Glomerular visceral epithelial cell (primary cell): ENCODE data around the gene WTIP.
"Not testable (repeated sequence)": the region's sequence is repeated elsewhere in the genome, so short reads cannot be mapped to it uniquely, and the experiment has no call there.

ENCODE experiments used
- DNase-seq: peaks from one replicate; pipeline ENCODE4 v3.0.0-alpha.2; 2016; ENCODE audit errors: extremely low spot score

Gene WTIP

DNA sequence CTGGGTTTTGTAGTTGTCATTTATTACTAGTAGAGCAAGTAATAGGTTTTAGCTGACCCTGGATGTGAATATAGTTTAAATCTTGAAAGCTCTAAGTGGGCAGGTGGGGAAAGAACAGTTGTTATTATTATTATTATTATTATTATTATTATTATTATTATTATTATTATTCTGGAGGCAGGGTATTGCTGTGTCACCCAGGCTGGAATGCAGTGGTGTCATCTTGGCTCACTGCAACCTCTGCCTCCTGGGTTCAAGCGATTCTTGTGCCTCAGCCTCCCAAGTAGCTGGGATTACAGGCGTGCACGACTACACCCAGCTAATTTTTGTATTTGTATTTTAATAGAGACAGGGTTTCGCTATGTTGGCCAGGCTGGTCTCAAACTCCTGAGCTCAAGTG lies 3.1 kb upstream of the WTIP start:
- DNase-seq: not testable (repeated sequence)

DNA sequence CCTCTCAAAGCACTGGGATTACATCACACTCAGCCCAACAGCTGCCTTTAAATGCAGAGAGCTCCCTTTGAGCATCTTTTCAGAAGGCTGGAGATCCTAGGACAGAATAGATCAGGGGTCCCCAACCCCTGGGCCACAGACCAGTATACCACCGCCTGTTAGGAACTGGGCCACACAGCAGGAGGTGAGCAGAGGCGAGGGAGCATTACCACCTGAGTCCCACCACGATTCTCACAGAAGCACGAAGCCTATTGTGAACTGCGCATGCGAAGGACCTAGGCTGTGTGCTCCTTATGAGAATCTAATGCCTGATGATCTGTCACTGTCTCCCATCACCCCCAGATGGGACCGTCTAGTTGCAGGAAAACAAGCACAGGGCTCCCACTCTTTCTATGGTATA lies 2.2 kb upstream of the WTIP start:
- no peak for DNase-seq

DNA sequence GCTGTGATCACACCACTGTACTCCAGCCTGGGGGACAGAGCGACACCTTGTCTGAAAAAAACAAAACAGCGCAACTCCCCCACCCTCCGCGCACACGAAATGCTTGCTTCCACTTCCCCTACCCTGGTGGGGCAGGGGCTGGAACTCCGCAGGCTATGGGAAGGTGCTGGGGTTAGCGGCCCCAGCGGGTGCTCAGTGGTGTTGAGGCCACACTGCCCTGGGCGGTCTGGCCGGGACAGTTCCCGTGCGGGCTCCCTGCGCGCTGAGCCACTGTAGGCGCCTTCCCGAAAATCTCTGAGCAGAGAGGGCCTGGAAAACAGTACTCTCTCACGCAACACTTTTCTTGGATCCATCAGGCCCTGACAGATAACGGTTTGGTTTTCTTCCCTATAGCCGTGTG lies 1.1 kb upstream of the WTIP start:
- DNase-seq: no peak

- DNase-seq: no peak
These were observed 362 bp downstream of the WTIP start for GRCh38 chr19:34481861-34482379.

- DNase-seq: peak; percentile 36
These were observed 1.1 kb downstream of the WTIP start for GRCh38 chr19:34482380-34483250.

GRCh38 chr19:34484328-34484727 lies 2.8 kb downstream of the WTIP start:
- DNase-seq: no peak

DNA sequence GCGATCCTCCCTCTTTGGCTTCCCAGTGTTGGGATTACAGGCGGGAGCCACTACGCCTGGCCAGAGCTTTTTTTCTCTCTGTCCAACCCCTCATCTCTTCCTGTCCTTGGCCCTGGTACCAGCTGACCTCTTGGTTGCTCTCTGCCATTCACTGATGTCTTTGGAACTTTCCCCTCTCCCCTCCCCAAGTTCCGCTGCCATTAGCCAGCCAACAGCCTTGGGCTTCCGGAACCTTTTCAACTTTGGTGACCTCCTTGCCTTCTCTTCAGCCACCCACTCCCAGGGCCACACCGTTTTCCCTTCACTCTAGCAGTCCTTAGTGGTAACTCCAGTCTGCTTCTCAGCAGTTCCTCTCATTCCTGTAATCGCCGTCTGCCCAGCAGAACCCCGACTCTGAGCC lies 4.3 kb downstream of the WTIP start:
- no peak for DNase-seq

DNA sequence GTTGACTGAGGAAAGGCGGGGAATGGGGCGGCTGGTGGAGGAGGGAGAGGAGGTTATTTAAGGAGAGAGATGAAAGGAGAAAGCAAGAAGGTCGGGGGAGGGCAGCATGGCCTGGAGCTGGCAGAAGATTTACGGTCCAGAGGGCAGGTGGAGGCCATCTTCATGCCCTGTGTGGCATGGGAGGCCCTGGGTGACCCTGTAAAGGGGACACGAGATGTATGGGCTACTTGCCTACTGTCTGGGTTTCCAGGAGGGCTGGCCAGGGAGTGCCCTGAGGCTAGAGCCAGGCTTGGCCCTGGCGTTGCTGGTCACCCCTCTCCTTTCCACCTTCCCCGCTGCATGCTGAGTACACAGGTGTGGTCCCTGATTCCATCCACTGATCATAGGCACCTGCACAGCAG lies 6.1 kb downstream of the WTIP start:
- no peak for DNase-seq

- no peak for DNase-seq
These were observed 7.6 kb downstream of the WTIP start for GRCh38 chr19:34489175-34489574.

- no peak for DNase-seq
These were observed 8.7 kb downstream of the WTIP start for GRCh38 chr19:34490141-34490766.

GRCh38 chr19:34493038-34493648 lies 11.6 kb downstream of the WTIP start:
- DNase-seq: no peak

DNA sequence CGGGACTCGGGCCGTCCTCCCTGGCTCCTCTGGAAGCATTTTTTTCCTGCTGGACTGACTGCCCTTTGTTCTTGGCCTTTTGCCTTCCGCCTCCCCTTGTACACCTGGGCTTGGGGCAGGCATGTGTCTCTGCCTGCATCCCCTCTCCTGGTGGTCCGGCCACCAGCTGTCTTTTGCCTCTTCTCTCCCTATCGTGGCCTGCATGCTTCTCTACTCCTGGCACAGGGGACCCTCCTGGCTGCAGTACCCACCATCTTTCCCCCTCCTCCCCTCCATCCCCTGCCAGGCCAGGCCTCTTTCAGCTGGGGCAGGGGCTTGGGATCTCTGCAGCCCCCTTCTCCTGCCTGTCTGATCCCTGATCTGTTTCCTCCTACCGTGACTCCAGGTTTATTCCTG lies 12.1 kb downstream of the WTIP start:
- no peak for DNase-seq

DNA sequence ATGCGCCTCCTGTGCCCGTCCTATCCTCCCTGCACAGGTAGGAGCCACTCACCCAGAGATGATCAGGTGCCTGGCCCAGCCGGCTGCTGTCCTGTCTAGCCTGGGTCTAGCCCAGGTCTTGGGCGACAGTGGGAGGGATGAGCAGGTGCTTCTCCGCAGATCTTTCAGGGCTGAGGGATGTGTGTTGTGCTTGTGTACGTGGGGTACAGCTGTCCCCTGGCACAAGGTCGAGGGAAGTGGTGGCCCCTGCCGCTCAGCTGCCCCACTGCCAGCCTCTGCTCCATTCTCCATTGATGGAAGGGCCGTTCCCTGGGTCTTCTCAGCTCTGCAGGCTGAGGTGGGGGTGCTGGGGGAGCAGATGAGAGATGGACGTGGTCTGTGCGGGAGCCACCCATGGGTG lies 13.0 kb downstream of the WTIP start:
- no peak for DNase-seq

DNA sequence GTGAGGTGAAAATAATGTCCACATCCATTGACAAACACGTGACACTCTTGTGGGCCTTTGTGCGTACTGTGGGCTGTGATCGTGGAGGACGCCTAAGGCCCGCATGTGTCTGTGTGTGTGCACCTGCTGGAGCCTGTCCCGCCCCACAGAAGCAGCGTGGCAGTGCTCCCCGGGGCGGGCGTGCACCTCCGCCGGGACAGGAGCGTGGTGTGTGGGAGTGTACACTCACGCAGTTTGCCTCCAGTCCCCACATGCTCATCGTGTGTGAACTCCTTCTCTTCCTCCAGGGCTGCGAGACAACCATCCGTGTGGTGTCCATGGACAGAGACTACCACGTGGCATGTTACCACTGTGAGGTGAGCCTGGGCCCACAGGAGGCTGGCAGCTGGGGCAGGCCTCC lies 13.9 kb downstream of the WTIP start:
- DNase-seq: no peak

GRCh38 chr19:34497112-34497805 lies 15.7 kb downstream of the WTIP start:
- no peak for DNase-seq

GRCh38 chr19:34499155-34499834 lies 17.7 kb downstream of the WTIP start:
- DNase-seq: no peak

DNA sequence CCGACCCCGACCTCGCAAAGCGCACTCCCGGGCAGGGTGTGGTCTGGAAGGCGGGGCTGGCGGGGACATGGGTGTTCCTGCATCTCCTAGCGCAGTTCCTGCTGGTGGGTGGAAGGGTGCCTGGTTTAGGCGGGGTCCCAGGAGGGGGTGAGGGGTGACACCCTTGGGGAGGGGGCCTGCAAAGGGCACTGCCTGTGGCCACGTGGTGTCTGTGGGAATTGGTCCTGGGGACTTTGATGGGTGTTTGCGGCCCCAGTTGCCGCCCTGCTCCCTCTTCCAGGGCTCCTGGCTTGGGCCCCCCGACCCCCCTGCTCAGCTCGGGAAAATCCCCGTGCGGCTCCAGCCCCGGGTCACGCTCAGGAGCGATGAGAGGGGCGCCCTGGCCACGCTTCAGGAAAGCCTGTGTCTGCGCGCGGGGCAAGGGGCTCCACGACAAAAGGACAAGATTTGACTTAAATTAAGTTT lies 19.1 kb downstream of the WTIP start:
- DNase-seq: no peak

DNA sequence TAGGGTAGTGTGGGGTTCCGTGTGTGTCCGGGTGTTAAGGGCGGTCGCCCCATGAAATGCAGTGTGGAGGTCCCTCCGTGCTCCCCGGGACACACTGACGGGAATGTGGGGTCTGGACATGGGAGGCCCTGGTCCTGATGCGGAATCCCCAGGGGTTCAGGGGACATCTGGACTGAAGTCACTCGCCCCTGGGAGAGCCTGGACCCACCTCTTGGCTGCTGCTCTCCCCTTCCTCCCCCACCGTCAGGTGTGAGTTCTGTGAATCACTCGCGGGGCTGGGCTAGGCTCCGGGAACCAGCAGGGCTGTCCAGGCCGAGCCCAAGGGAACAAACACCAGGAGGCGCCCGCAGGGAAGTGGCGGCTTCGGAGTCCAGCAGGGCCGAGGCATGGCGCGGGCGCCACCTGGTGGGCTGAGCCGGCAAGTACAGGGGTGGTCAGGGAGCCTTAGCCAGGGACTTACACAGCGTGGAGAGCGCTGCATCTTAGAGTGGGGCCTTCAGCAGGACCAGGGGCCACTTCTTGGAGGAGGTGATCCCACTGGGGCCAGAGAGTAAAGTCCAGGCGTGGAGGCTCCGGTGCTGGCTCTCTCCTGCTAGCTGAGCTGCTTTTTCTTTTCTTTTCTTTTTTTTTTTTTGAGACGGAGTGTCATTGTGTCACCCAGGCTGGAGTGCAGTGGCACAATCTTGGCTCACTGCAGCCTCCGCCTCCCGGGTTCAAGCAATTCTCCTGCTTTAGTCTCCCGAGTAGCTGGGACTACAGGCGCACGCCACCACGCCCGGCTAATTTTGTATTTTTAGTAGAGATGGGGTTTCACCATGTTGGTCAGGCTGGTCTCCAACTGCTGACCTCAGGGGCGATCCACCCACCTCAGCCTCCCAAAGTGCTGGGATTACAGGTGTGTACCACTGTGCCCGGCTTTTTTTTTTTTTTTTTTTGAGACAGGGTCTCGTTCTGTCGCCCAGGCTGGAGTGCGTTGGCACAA lies 20.1 kb downstream of the WTIP start:
- peak; percentile 89 for DNase-seq

- no peak for DNase-seq
These were observed 21.2 kb downstream of the WTIP start for GRCh38 chr19:34502582-34503411.
